Right forelimb (tissue), 1 donor: ENCODE results near the gene TRIM24.
A peak's percentile ranks its signal among the peaks of the same experiment; 100 is the strongest.
"Not testable (repeated sequence)": the region's sequence is repeated elsewhere in the genome, so short reads cannot be mapped to it uniquely, and the experiment has no call there.

Experiments
- DNase-seq: peaks from one replicate; pipeline ENCODE4 v3.0.0-alpha.2; 2018

TRIM24 gene

DNA sequence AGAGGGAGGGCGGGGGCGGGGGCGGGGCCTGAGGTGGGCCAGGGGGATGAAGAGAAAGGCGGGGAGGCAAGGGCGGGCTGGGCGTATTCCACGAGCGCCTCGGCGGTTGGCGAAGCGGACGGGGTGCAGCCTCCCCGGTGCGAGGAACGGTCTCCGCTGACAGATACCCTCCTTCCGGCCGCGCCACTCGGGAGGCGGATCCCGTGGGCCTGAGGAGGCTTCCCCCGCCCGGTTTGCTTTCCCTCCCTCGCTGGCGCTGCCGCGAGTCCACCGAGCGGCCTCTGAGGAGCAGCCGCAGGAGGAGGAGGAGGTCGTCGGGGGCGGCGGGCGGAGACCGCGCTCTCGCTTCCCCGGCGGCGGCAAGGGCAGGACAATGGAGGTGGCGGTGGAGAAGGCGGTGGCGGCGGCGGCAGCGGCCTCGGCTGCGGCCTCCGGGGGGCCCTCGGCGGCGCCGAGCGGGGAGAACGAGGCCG lies at the start of gene TRIM24:
Gene TRIM24, plus strand, starts transcription at position 84 of the 473 bp plus-strand sequence. Its CDS starts 290 bp downstream, at position 374.
- no peak for DNase-seq

- not testable (repeated sequence) for DNase-seq
Observed at GRCh38 chr7:138412077-138412476, 48.0 kb upstream of the TRIM24 start.

GRCh38 chr7:138412921-138413320 lies 47.1 kb upstream of the TRIM24 start:
- DNase-seq, result not testable (repeated sequence)

GRCh38 chr7:138417078-138417700 lies 42.9 kb upstream of the TRIM24 start:
- DNase-seq, result no peak

GRCh38 chr7:138417764-138418163 lies 42.3 kb upstream of the TRIM24 start:
- no peak for DNase-seq

- DNase-seq, result not testable (repeated sequence)
Observed at GRCh38 chr7:138418403-138418802, 41.7 kb upstream of the TRIM24 start.

GRCh38 chr7:138425026-138425425 lies 35.0 kb upstream of the TRIM24 start:
- no peak for DNase-seq

DNA sequence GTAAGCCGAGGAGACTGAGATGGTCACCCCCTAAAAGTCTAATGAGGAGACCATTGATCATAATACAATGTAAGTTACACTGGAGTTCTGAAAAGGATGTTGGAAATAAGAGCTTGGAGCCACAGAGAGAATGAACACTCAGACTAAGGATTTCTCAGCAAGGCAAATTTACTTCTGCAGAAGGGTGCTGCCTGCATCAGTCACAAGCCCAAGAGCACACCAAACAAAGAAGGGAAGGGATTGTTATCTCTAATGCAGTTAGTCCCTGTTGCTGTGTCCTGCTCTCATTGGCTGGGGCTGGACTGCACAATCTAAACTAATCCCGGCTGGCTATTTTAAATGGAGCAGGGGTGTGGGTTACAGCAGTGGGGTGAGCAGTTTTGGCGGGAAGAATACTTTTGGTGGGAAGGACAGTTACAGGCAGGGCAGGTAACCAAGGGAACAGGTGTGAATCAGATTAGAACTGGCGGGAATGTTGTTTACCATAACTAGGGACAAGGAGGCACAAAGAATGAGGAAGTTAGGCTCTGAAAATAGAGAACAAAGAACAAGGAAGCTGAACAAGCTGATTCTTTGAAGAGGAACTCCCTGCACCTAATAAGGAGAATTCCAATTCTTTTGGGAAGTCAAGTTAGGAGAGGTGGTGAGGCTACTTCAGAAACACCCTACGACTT lies 30.3 kb upstream of the TRIM24 start:
- DNase-seq, result no peak

DNA sequence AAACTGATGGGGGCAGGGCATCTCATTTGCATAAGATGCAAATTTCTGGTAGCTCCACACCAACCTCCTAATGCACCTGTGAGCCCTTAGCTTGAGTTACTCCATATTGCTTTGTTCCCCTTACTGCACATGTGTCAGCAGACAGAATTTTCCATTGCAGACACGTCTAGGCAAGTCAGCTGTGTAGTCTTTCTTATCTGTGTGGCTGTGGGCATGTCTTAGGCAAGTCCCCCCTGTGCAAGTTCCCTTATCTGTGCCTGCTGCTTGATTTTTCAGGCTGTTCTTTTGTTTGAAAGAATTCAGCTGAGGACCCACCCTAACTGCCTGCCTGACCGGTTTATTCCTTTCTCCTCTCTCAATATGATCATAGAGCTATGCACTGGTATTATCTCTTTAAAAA lies 28.5 kb upstream of the TRIM24 start:
- no peak for DNase-seq

DNA sequence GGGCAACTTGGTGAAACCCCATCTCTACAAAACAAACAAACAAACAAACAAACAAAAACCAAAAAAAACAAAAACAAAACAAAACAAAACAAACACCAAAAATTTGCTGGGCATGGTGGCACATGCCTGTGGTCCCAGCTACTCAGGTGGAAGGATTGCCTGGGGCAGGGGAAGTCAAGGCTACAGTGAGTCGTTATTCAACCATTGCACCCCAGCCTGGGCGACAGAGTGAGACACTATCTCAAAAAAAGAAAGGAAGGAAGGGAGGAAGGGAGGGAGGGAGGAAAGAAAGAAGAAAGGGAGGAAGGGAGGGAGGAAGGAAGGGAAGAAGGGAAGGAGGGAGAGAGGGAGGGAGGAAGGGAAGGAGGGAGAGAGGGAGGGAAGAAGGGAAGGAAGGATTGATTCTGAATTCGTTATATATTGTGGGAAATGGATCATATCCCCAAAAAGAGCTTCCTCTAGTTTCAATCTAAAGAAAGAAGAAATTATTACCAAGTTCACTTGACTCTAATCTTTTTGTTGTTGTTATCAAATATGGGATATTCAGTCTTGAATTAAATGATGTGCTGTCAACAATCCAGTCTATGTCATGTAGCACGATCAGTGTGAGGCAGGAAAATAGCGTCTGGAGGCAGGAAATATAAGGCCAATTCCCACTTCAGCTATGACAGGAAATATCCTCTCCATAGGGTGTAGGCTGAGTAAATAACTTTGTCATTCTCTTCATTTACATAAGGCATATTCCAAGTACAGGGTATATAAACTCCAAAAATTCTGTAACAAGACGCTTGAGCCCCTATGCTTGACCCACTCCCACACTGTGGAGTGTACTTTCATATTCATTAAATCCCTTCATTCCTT lies 26.2 kb upstream of the TRIM24 start:
- no peak for DNase-seq

GRCh38 chr7:138434597-138435019 lies 25.5 kb upstream of the TRIM24 start:
- no peak for DNase-seq

DNA sequence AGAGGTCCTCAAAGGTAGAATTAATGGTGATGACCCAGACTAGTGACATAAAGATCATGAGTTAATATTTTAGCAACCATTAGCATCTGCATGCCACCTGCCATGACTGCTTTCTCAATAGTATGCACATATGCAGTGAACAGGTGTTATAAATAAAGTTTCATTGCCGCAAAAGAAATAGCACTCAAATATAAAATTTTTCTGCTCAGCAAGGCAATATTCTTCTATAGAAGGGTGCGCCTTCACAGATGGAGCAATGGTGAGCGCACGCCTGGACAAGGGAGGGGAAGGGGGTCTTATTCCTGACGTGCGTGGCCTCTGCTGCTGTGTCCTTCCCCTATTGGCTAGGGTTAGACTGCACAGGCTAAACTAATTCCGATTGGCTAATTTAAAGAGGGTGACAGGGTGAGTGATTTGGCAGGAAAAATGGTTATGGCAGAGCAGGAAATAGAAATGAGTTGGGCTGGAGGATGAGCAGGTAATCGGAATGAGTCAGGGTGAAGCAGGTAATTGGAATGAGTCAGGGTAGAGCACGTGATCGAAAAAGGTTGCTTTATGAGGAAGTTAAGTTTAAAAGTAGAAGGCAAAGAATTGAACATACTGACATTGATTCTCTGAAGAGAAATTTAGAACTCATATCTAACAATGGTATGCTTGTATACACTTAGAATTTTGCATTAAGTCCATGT lies 24.7 kb upstream of the TRIM24 start:
- DNase-seq, result no peak

- no peak for DNase-seq
Observed at GRCh38 chr7:138436388-138436787, 23.7 kb upstream of the TRIM24 start.

DNA sequence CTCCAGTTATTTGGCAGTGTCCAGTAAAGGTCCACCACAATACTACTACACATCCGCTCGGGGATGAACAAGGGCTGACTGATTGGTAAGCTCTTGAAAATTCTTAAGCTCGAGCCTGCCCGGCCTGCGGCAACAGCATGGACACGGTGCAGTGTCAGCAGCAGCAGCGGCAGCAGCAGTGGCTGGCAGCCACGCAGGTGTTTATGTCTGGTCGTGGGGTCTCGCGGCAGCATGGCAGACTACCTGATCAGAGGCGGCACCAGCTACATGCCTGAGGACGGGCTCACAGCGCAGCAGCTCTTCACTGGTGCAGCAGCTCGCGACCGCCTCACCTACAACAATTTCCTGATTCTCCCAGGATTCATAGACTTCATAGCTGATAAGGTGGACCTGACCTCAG lies 19.6 kb upstream of the TRIM24 start:
- no peak for DNase-seq

- no peak for DNase-seq
Observed at GRCh38 chr7:138442822-138443221, 17.2 kb upstream of the TRIM24 start.

- no peak for DNase-seq
Observed at GRCh38 chr7:138449580-138449979, 10.5 kb upstream of the TRIM24 start.

DNA sequence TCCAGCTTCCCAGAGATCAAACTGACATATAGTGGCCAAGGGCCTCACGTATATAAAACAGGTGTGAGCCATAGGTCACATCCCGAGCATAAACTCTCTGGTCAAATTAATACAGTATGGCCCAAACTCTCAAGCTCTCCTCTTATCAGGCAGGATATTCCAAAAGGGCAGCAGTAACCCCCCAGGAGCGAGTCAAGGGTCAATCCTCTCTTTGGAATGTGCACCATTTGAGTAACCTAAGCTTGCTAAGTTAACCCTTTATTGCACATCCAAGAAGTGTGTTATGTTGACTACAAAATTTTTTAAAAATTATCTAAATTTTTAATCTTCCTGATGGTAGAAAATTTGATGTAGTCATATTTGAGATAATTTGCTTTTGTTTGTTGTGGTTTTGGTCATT lies 4.5 kb upstream of the TRIM24 start:
- no peak for DNase-seq

- DNase-seq, result no peak
Observed at GRCh38 chr7:138456220-138456619, 3.8 kb upstream of the TRIM24 start.

DNA sequence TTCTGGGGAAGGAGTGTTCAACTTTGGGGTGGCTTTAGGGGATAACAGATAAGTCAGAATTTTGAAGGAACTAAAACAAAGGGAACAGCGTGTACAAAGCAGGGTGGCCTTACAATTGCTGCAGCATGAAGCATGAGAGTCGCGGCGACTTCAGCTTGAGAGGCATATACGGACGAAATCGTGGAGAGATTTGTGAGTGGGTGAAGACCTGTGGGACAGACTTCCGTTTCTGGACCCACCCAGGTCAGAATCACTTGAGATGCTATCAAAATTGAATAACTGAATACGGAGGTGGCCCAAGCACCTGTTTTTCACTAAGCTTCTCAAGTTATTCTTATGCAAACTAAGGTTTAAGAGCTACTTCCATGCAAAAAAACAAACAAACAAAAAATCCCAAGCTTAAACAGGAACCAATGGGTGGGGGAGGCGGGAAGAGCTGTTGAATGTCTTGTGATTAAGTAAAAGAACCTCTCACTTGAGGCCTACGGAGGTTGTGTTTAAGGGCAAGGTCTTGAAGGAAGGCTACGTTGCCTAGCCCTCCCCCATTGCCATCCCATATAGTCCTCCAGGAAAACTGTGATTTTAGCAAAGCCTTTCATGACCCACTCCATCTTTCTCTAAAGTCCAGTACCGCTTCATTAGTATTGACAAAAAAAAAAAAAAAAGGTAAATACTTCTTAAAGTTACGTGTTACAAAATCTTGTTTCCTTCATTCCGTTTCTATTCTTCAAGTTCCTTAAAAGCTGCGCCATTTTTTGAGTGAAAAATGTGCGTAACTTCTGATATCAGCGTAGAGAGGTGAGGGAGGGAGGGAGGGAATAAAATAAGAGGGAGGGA lies 1.3 kb upstream of the TRIM24 start:
- DNase-seq, result no peak

DNA sequence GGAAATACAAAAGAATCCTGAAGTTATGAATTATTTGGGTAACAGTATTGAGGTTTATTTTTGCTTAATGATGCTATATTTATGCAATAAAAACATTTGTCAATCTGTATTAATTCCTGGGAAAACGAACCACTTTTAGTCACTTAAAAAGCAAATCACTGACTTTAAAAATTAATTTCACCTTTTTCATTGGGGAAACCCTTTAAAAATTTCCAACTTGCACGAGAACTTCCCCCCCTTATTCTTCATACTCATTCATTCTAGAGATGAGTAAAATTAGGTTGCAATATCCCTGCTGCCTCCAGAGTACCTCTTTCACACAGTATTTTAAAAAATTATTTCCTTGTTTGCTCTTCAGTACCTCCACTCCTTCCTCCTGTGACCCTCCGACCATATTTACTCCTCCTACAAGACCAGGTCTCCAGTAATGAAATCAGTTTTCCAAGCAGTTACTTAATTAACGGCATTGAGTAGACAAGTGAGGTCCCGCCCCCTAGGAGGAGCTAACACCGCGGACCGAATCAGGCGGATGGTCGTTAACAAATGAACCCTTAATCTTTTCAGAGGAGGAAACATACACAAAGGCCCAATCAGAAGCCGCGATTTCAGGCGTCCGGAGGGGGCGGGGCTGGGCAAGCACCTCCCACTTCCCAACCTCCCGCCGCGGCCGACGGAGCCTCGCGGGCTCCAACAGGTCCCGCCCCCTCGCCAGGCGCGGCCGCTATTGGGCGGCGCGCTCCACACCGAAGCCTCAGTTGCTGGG lies 465 bp upstream of the TRIM24 start:
- DNase-seq, result peak; percentile 98
